Ammon's horn (tissue), 1 donor: Measurements from ENCODE around the gene LTB4R2.
"Not testable (repeated sequence)": the region's sequence is repeated elsewhere in the genome, so short reads cannot be mapped to it uniquely, and the experiment has no call there.

Experiments
- DNase-seq: peaks from one replicate; pipeline ENCODE4 v3.0.0-alpha.2; 2016; ENCODE audit warnings: low spot score

Gene LTB4R2

GRCh38 chr14:24321212-24321975, 11.5 kb downstream of the LTB4R2 start:
- no peak for DNase-seq

GRCh38 chr14:24322672-24323071, 12.7 kb downstream of the LTB4R2 start:
- no peak for DNase-seq

GRCh38 chr14:24323341-24323740, 13.4 kb downstream of the LTB4R2 start:
- no peak for DNase-seq

GRCh38 chr14:24324024-24324423, 14.1 kb downstream of the LTB4R2 start:
- DNase-seq = no peak

GRCh38 chr14:24325041-24325530, 15.1 kb downstream of the LTB4R2 start:
- DNase-seq = no peak

- DNase-seq = no peak
Measured at GRCh38 chr14:24325963-24326362, 16.0 kb downstream of the LTB4R2 start.

GRCh38 chr14:24327303-24327702, 17.4 kb downstream of the LTB4R2 start:
- no peak for DNase-seq

- DNase-seq = not testable (repeated sequence)
Measured at GRCh38 chr14:24327914-24328313, 18.0 kb downstream of the LTB4R2 start.

- no peak for DNase-seq
Measured at GRCh38 chr14:24329073-24329663, 19.2 kb downstream of the LTB4R2 start.

- DNase-seq = peak; percentile 72
Measured at GRCh38 chr14:24329736-24330135, 19.8 kb downstream of the LTB4R2 start.

- no peak for DNase-seq
Measured at GRCh38 chr14:24330973-24331674, 21.2 kb downstream of the LTB4R2 start.

GRCh38 chr14:24331731-24332267, 21.9 kb downstream of the LTB4R2 start:
- no peak for DNase-seq

GRCh38 chr14:24332268-24332993, 22.5 kb downstream of the LTB4R2 start:
- peak; percentile 80 for DNase-seq

GRCh38 chr14:24334431-24335291, 24.7 kb downstream of the LTB4R2 start, which contains the start of gene ADCY4:
ADCY4 (minus strand) TSS chr14:24335071; CDS start chr14:24334652, 419 bp downstream.
- DNase-seq = no peak

GRCh38 chr14:24335461-24336171, 25.7 kb downstream of the LTB4R2 start:
- no peak for DNase-seq

- DNase-seq = no peak
Measured at GRCh38 chr14:24337144-24337823, 27.3 kb downstream of the LTB4R2 start.

- DNase-seq = no peak
Measured at GRCh38 chr14:24337824-24338175, 27.9 kb downstream of the LTB4R2 start.

- no peak for DNase-seq
Measured at GRCh38 chr14:24338843-24339242, 28.9 kb downstream of the LTB4R2 start.

- no peak for DNase-seq
Measured at GRCh38 chr14:24339284-24340151, 29.6 kb downstream of the LTB4R2 start, which contains the start of gene RIPK3. RIPK3 (minus strand) TSS chr14:24339991; CDS start chr14:24339826, 165 bp downstream.
